Measurements from ENCODE around the gene KIF15.

KIF15 gene

DNA sequence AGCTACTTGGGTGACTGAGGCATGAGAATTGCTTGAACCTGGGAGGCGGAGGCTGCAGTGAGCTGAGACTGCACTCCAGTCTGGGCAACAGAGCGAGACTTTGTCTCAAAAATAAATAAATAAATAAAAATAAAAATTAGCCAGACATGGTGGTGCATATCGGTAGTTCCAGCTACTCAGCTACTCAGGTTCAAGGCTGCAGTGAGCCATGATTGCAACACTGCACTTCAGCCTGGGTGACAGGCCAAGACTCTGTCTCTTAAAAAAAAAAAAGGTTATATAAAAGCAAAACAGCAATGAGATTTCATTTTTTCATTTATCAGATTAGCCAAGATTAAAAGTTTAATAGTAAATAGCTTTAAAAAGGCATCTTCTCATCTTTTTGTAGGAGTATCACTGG, 115.7 kb downstream of the KIF15 start:
- no peak for DNase-seq (ENCODE audit: low spot score)

DNA sequence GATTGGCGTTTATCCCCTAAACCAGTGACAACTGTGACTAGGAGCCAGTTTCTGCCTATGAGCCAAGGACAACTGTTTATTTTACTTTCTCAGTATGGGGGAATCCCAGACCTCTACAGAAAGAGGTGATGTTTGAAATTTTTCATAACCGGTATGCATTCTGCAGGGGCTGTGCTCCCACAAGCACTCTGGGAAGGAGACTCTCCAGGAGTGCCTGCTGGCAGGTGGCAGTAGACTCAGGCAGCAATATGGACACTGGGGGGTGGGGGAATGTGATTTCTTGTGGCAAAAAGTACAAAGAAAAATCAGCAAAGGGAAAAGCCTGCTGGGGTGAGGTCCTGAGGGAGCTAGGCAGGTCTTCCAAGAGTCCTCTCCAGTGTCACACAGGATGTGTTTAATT, 118.7 kb downstream of the KIF15 start:
- no peak for DNase-seq (ENCODE audit: low spot score)

DNA sequence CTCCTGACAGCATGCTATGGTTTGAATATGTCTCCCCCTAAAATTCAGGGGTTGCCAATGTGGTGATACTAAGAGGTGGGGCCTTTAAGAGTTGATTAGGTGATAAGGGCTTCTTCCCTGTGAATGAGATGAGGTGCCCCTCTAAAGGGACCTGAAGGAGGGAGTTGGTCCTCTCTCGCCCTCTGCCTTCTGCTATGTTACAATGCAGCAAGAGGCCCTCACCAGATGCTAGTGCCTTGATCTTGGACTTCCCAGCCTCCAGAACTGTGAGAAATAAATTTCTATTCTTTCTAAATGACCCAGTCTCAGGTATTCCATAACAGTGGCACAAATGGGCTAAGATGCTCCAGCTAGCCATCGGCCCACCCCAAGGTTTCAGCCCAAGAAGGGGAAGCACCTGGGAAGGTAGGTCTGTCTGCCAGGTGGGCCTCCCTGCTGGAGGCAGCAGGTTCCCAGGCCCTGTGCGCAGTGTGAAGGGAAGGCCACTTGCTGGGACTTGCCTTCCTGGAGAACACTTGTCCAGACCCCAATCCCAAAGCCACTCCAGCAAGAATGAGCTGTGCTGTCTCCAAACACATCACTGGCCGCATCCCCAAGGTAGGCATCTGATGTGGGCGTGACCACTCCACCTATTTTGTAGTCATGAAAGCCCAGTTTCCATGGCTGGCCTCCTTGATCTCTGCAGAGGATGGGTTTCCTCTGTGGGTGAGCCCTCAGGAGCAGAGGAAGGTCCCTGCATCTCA, 121.8 kb downstream of the KIF15 start:
- no peak for DNase-seq (ENCODE audit: low spot score)

DNA sequence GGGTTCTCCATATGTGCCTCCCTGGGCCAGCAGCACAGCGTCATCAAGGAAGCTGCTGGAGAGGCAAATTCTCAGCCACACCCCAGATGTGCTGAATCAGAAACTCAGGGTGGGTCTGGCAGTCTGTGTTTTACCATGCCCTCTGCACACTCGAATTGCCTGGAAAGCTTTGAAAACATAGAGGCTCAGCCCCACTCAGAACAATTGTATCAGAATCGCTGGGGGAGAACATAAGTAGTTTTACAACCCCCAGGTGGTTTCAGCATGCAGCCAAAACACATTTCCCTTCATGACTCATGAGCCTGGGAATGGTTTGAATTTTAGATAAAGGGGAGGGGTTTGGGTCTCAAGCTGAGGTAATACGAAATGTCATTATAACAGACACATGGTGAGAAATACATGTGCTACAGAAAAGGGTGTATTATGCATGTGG, 122.4 kb downstream of the KIF15 start:
- DNase-seq (ENCODE audit: low spot score): no peak

GRCh38 chr3:44885618-44886017, 124.0 kb downstream of the KIF15 start:
- DNase-seq (ENCODE audit: low spot score): no peak

DNA sequence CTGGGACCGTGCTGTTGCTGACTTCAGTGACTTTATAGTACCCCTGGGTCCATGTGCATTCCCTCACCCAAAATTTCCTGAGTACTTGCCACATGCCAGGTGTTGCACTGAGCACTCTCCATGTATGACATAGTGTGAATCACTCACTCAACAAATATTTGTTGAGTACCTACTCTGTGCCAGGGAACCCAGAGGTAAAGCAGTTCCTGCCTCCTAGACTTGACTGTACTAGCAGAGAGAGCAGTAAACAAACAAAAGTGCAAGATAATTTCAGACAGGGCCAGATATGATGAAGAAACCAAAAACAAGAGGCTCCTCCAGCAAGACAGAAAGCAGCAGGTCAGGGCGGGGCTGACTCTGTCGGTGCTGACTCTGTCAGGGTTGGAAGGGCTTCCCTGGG, 125.0 kb downstream of the KIF15 start:
- no peak for DNase-seq (ENCODE audit: low spot score)

DNA sequence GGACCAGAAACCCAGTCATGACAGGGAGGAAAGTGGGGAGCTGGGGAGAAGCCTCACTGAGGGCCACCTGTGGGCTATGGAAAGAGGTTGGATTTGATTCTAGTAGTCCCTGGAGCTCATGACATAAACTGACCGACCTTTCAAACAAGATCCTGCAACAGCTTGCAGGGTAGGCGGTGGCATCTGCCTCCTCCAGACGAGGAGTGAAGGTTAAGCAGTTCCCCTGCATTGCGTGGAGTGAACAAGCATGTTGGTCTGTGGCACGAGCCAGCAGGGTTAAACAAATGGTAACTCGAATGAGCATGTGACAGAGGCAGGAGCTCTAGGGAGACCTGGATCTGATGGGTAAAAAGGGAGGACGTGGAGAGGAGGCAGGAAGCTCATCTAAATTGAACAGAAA, 125.5 kb downstream of the KIF15 start:
- DNase-seq (ENCODE audit: low spot score): no peak

DNA sequence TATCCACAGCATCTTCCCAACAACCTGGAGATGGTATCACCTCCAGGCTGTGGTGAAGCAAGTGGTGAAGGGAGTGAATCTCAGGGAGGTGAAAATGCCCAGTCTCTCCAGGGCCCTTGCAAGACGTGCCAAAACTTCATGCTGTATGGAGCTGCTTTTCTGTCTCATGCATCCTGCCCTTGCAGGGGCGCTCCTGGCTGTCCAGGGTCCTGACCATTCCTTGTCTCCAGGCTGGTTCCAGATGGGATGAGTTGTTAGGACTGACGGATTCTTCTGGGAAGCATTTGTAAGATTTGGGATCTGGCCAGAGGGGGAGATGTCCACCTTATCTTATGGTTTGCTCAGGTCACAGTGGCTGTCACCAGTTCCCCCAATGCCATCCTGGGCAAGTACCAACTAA, 128.7 kb downstream of the KIF15 start:
- no peak for DNase-seq (ENCODE audit: low spot score)

DNA sequence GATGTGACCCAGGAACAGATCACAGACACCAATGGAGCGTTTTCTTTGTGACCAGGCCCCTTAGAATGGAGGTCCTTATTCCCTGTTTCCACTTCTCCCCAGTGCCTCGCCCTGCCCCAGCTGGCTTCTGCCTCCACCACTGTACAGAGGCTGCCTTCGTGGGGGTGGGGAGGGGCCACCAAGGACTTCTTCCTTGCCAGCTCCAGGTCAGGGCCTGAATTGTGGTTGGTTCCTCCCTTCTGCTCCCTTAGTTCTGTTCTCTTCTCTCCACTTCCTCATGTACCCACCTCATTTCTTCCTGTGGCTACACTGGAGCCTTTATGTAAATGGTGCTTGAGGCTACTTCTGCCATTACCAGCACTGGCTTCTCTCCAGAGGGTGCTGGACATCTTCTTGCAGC, 129.3 kb downstream of the KIF15 start:
- DNase-seq (ENCODE audit: low spot score): no peak

GRCh38 chr3:44892689-44893088, 131.1 kb downstream of the KIF15 start:
- no peak for DNase-seq (ENCODE audit: low spot score)

GRCh38 chr3:44893097-44893496, 131.5 kb downstream of the KIF15 start:
- no peak for DNase-seq (ENCODE audit: low spot score)

DNA sequence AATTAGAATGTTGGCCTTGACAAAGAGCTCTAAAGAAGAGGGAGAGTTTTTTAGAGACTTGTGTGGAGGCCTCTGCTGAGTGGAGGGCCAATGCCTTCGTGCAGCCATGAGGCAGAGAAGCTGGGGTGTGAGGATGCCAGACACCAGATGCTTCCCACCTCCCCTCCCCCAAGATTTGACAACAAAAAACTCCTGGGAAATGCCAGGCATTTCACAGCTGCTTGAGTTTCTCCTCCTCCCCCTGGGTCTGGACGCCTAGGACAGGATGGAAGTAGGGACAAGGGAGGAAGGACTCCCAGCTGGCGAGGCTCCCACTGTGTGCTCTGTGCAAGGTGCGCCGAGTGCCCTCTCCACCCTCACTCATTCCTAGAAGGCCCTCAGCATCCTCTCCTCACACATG, 132.9 kb downstream of the KIF15 start:
- no peak for DNase-seq (ENCODE audit: low spot score)

DNA sequence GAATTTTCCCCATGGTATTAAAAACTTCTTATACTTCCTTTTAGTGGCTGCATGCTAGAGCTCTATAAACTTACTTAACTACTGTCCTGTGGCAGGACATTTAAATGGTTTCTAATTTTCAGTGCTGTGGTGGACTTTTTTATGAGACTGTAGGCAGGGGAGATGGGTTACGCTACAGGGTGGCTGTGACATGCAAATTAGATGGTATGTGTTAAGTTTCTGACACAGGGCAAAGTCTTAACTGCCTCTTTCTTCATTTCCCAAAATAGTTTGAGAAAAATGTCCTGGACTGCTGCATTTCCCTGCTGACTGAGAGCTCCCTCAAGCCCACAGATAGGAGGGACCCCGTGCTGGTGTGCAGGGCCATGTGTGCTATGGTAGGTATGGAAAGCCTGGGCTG, 134.8 kb downstream of the KIF15 start:
- DNase-seq (ENCODE audit: low spot score): peak; percentile 30

DNA sequence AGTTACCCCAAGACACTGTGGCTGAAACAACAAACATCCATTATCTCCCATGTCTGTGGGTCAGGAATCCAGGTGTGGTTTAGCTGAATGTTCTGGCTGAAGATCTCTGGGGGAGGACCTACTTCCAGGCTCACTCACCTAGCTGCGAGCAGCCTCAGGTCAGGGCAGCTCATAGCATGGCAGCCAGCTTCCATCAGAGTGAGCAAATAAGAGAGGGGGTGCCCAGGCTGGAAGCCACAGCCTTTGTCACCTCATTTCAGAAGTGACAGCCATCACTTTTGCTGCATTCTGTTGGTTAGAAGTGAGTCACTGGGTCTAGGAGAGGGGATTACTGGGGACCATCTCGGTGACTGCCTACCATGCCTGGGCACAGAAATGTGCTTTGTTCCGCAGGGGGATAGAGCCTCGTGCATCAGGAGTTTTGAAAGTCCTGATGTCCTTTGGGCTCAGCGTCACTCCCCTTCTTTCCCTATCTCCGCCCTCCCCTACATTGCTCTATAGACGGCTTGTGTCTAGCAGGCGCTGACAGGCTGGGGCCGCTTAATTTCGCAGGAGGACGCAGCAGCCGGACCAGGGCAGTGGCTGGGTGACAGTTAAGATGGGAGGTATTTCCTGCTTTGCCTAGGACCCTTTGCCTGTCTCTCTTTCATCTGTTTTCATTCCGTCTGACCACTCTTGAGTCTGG, 138.2 kb downstream of the KIF15 start:
- no peak for DNase-seq (ENCODE audit: low spot score)

DNA sequence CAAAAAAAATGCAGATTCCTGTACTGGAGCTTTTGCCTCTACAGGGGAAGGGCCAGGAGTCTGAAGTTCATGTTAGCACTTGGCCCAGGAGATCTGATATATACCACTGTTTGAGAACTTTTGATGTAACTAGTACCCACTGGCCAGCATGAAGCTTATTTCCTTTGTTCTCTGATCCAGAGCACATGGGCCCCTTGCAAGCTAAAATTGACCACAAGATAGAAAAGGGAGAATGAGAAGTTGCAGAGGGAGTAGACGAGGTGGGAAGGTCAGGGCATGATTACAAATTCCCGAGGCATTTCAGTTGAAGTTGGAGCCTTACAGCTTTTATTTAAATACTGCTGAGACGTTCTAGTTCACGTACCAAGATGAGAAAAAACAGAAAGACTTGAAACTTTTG, 141.0 kb downstream of the KIF15 start:
- DNase-seq (ENCODE audit: low spot score): no peak
